ENCODE results near the gene APLF. TPM values are rescaled to one million over a fixed set of nuclear protein-coding genes. Genes with fewer than 3 reads are reported as not detected.

Gene APLF
- total RNA-seq, 1 experiment from 2014 or later = 4.6 TPM

DNA sequence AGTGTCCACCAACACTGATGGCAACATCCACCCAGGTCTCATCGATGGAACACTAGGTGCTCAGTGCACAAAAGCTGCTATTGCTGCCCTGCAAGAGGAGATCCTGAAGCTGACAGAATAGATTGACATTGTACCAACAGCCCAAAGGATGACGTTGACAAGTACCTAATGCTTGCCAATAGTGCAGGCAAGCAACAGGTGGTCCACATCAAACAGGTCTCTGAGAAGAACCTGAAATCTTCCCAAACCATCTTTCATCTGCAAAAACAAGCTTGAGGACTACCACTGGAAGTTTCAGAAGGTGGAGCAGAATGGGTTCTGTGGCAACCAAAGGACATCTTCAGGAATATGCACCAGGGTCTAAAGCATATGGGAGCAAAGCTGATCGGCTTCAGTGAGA lies 160.2 kb downstream of the APLF start:
- Histone ChIP-seq H3K27ac (no peak overlapping the region), H3K4me1 (no peaks in the 10 kb centered on the region), H3K4me3 (no peak overlapping the region), H3K36me3 (no peaks in the 10 kb centered on the region), H3K9me3 (replicated peaks) (no peaks in the 10 kb centered on the region; the same call in 1 of the 2 replicates), H3K27me3 (no peaks in the 10 kb centered on the region; the same call in 1 of the 2 replicates)
- no peak for DNase-seq

Other genes starting within 250 kb of the APLF start
- 49.0 and 50.8 TPM in 2 replicates for gene PPP3R1, start 215.1 kb upstream of the APLF start, total RNA-seq (2014; rRNA removed; shearing (Covaris generic))
- gene CNRIP1, start 147.6 kb upstream of the APLF start, total RNA-seq (2014; rRNA removed; shearing (Covaris generic)) = 17.5 and 20.8 TPM in 2 replicates
- 0.10 TPM in 1 of 2 replicates, not detected in the other for gene PLEK, start 102.3 kb upstream of the APLF start, total RNA-seq (2014; rRNA removed; shearing (Covaris generic))
- gene FBXO48, start 291 bp upstream of the APLF start, total RNA-seq (2014; rRNA removed; shearing (Covaris generic)) = 1.8 and 2.5 TPM in 2 replicates
- 0.03 TPM in 1 of 2 replicates, not detected in the other for gene PROKR1, start 176.0 kb downstream of the APLF start, total RNA-seq (2014; rRNA removed; shearing (Covaris generic))